HG03342 (cell line): Measurements from ENCODE around the gene STAG3.
"Not testable (repeated sequence)": the region's sequence is repeated elsewhere in the genome, so short reads cannot be mapped to it uniquely, and the experiment has no call there.

Source experiments
- ATAC-seq: cut with Tn5 transposase; IDR thresholded peaks from one replicate; pipeline ENCODE4 v1.9.1; 2021; ENCODE audit warnings: mild to moderate bottlenecking, moderate library complexity; ENCODE audit not compliant: unreplicated experiment

STAG3 gene

GRCh38 chr7:100211342-100211780, 33.6 kb downstream of the STAG3 start:
- ATAC-seq = no peak

- no peak for ATAC-seq
Observed at GRCh38 chr7:100212631-100213286, 35.0 kb downstream of the STAG3 start.

DNA sequence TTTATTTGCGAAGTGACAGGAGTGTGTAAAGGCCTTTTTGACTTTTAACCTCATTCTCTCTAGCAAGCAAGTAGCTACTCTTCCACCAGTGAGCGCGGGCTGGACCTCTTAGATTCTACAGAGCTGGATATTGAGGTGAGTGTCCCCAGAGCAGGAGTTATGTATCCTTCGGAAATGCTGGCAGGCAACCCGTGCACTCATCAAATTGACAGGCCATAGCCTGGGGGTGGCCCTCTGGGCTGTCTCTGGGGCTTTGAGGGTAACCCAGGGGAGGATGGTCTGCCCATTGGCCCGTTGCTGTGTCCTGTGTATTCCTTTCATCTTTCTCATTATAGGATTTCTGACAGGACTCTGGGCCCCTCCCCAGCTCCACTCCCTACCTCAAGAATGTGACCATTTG, 36.0 kb downstream of the STAG3 start:
- ATAC-seq = no peak

DNA sequence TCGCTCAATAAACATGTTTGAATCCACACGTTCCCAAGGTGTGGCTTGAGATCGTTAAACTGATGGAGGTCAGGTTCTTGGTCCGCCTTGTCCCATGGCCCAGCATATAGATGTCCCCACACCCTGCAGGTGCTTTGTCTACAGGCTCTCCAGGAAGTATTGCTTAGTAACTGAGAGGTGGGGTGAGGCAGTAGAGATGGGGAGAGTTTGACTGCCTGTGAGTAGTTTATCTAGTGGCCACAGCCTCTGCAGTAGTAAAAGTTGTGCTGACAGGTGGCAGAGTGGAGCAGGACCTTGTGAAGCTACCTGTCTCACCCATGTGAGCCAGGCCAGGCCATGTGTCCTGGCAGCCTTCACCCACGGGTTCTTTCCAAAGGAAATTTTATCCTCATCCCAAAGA, 36.6 kb downstream of the STAG3 start:
- ATAC-seq = not testable (repeated sequence)

DNA sequence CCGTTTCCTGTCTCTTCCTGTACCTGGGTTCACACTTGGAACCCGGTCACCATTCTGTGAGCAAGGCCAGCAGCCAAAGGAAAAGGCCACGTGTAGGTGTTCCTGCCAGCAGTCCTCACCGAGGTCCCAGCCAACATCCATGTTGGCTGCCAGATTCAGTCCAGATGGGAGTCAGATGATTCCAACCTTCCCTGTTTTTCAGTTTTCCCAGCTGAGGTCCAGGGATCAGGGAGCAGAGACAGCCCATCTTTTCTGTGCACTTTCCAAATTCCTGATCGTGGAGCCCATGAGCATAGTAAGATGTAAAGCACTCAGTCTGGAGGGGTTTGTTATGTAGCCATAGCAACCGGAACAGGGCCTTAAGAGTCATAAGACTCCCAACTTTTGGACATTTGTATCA, 38.2 kb downstream of the STAG3 start:
- ATAC-seq = no peak

GRCh38 chr7:100217934-100218333, 40.2 kb downstream of the STAG3 start:
- ATAC-seq = not testable (repeated sequence)

DNA sequence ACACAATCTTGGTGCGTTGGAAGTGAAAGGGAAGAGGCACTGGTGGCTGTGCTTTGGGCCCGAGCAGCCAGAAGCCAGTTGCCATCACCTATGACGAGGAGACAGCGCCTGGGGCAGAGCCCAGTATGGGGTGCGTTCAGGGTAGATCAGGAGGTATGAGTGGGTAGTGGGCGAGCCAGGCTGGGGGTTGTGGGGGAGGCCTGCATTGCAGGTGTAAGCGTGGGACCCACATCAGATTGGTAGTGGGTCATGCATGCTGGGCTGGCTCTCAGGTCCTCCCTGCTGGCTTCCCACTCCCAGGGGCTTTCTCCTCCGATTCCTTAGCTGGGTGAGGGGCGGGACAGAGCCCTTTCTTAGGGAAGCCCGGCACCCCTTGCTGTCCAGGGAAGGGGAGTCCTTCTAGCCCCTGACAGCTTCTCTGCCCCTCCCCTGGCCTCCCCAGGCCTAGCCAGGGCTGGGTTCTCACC, 41.6 kb downstream of the STAG3 start:
- no peak for ATAC-seq

GRCh38 chr7:100219801-100220585, 42.3 kb downstream of the STAG3 start, which contains the start of gene PVRIG:
PVRIG (plus strand) TSS chr7:100219949; CDS start chr7:100219971, 22 bp downstream.
- not testable (repeated sequence) for ATAC-seq

DNA sequence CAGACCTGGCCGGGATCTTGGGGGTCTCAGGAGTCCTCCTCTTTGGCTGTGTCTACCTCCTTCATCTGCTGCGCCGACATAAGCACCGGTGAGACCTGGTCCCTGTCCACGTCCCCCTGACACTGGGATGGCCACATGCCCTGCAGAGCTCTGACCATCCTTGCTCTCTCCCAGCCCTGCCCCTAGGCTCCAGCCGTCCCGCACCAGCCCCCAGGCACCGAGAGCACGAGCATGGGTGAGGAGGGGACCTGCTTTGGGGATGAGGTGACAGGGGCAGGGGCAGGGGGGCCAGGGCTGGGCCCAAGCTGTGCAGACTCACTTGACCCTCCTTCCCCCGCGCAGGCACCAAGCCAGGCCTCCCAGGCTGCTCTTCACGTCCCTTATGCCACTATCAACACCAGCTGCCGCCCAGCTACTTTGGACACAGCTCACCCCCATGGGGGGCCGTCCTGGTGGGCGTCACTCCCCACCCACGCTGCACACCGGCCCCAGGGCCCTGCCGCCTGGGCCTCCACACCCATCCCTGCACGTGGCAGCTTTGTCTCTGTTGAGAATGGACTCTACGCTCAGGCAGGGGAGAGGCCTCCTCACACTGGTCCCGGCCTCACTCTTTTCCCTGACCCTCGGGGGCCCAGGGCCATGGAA, 43.0 kb downstream of the STAG3 start:
- ATAC-seq = no peak

GRCh38 chr7:100221231-100221718, 43.6 kb downstream of the STAG3 start:
- ATAC-seq = peak; percentile 48

DNA sequence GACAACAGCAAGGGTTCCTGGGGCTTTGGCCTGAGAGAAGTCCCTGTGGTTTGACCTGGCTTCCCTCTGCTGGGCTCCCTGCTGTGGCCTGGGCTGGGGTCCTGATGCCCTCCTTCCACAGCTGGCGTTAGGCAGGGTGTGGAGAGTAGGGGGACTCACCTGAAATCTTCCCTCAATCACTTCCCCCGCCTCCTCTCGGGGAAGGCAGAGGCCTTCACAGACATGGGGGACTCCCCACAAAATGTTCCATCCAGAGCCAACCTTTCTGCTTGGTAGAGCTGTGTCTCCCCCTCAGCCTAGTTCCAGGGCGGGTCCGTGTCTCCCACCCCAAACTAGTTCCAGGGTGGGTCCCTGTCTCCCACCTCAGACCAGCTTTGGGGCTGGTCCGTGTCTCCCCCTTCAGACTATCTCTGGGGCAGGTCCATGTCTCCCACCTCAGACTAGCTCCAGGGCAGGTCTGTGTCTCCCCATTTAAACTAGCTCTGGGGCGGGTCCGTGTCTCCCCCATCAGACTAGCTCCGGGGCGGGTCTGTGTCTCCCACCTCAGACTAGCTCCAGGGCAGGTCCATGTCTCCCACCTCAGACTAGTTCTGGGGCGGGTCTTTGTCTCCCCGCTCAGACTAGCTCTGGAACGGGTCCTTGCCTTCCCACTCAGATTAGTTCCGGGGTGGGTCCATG, 44.2 kb downstream of the STAG3 start:
- ATAC-seq = no peak

DNA sequence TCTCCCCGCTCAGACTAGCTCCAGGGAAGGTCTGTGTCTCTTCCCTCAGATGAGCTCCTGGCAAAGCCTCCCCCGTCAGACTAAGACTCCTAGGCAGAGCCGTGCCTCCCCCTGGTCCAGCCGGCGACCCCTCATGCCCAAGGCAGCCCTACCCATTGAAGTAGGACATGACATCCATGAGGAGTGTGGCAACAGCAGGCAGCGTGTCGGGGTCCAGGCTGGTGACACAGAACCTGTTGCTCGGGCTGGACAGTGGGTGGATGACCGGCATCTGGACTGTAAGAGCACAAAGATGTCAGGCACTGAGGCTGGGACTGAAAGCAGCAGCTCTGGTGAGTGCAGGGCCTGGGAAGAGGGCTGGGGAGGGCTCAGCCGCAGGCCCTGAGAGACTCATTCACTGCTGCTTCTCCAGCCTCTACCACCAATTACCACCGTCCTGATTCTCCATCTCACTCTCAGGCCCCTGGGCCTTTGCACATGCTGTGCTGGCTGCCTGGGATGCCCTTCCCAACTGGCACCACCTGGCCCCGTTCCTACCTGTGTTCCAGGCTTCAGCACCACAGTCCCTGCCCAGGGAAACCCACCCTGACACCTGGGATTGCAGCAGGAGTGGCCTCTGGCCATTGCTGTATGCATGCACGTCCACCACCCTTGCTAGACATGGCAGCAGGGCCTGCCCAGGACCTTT, 44.9 kb downstream of the STAG3 start:
- no peak for ATAC-seq

- ATAC-seq = not testable (repeated sequence)
Observed at GRCh38 chr7:100223376-100223927, 45.7 kb downstream of the STAG3 start.

DNA sequence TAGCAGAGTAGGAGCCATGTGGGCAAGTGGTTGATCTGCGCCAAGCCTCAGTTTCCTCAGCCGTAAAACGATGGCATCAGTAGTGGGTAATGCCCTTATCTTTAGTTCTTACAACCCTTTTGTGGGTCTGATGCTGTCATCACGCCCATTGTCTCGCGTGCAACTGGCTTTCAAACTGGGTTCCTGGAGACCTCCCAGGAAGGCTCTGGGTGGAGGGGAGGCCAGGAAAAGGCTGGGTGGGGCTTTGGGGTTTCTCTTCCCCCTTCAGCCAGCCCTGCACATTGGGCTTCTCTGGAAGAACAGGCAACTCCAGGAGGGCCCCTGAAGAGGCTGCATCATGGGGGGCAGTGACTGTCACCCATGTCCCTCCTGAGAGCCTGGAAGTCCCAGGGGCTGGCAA, 47.2 kb downstream of the STAG3 start:
- ATAC-seq = not testable (repeated sequence)

GRCh38 chr7:100234660-100235317, 57.1 kb downstream of the STAG3 start:
- not testable (repeated sequence) for ATAC-seq

DNA sequence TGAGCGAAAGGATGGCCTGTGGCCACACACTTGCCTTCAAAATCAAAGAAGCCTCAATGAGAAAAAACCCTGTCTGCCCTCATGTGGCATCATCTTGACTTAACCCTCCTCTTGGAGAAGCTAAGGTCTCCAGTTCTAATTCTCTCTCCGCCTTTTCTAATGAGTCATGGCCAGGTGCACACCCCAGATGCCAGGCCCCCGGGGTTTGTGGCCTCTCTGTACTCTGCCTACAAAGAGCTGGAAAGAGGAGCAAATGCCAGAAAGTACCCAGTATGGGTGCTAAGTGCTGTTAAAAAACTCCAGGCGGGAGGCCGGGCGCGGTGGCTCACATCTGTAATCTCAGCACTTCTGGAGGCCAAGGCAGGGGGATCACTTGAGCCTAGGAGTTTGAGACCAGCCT, 62.3 kb downstream of the STAG3 start:
- not testable (repeated sequence) for ATAC-seq

- not testable (repeated sequence) for ATAC-seq
Observed at GRCh38 chr7:100243385-100243784, 65.7 kb downstream of the STAG3 start.

GRCh38 chr7:100244988-100245605, 67.4 kb downstream of the STAG3 start:
- not testable (repeated sequence) for ATAC-seq
